Stomach (tissue), 4 donors: ENCODE data around the gene CHRNE.
"Not testable (repeated sequence)": the region's sequence is repeated elsewhere in the genome, so short reads cannot be mapped to it uniquely, and the experiment has no call there.

Source experiments
- CTCF ChIP-seq, 7 experiments: fragments of 450-650 bp in 4 of 7; fragments of 200-600 bp in 3 of 7; sonication (generic) in 3 of 7; IDR thresholded peaks; one replicate each; pipeline ENCODE4 v1.5.1; 2016 to 2019; ENCODE audit warnings: antibody characterized with exemption in 7 of 7, control low read depth in 2 of 7, mild to moderate bottlenecking in 1 of 7
- EP300 ChIP-seq: sonication (generic); formaldehyde crosslinking; IDR thresholded peaks from one replicate; pipeline ENCODE4 v1.6.1; 2017; ENCODE audit warnings: antibody characterized with exemption

GRCh38 chr17:4869058-4869998 lies 33.6 kb downstream of the CHRNE start:
- not testable (repeated sequence) for TF ChIP-seq CTCF (IDR thresholded peaks at IDR 0.05); EP300
